Common myeloid progenitor, CD34-positive (primary cell): ENCODE measurements around the gene MIEF2.

ENCODE experiments used
- CTCF ChIA-PET: fragments of 350-600 bp; sonication (Branson Sonifier 250); formaldehyde crosslinking; loops from one replicate; lab custom pipeline; 2021; ENCODE audit warnings: antibody characterized with exemption; lab: Charles Lee
- POLR2A ChIA-PET: fragments of 350-600 bp; sonication (Branson Sonifier 250); formaldehyde crosslinking; loops from one replicate; lab custom pipeline; 2021; ENCODE audit warnings: antibody characterized with exemption; lab: Charles Lee
- DNase-seq, 3 donors: peaks; one replicate each; pipeline versions ENCODE4 v3.0.0 to v3.0.0-alpha.2; 2013
- H3K27ac ChIP-seq, 2 experiments: 1 replicate in 1 of 2; 2 replicates in 1 of 2; pipeline ENCODE4 v1.7.0; 2013; ENCODE audit warnings: inconsistent platforms in 2 of 2, low read length in 2 of 2, mild to moderate bottlenecking in 2 of 2, low read depth in 1 of 2, moderate library complexity in 1 of 2; ENCODE audit not compliant: severe bottlenecking in 2 of 2, insufficient read depth in 1 of 2, poor library complexity in 1 of 2
- H3K27me3 ChIP-seq, 5 experiments: replicated peaks in 2 of 5; 1 replicate in 3 of 5; 2 replicates in 2 of 5; pipeline versions ENCODE4 v1.6.1 to v1.7.0; 2013; ENCODE audit warnings: low read length in 4 of 5, mild to moderate bottlenecking in 2 of 5, moderate library complexity in 2 of 5, inconsistent platforms in 1 of 5; ENCODE audit not compliant: insufficient read depth in 5 of 5, control insufficient read depth in 4 of 5
- H3K36me3 ChIP-seq, 4 experiments: 1 replicate in 2 of 4; 2 replicates in 2 of 4; pipeline versions ENCODE4 v1.6.1 to v1.7.0; 2013; ENCODE audit warnings: low read length in 3 of 4, control low read depth in 1 of 4, mild to moderate bottlenecking in 1 of 4; ENCODE audit not compliant: control insufficient read depth in 4 of 4, insufficient read depth in 4 of 4
- H3K4me1 ChIP-seq, 4 experiments: 1 replicate in 3 of 4; 2 replicates in 1 of 4; pipeline versions ENCODE4 v1.6.1 to v1.7.1; 2013; ENCODE audit warnings: low read length in 3 of 4, mild to moderate bottlenecking in 3 of 4, control low read depth in 1 of 4, inconsistent platforms in 1 of 4, moderate library complexity in 1 of 4; ENCODE audit not compliant: control insufficient read depth in 4 of 4, insufficient read depth in 4 of 4; ENCODE audit errors: control extremely low read depth in 1 of 4
- H3K4me3 ChIP-seq, 7 experiments: 1 replicate in 4 of 7; 2 replicates in 3 of 7; pipeline versions ENCODE4 v1.5.1 to v1.7.0; 2013; ENCODE audit warnings: mild to moderate bottlenecking in 7 of 7, low read length in 6 of 7, moderate library complexity in 6 of 7, inconsistent platforms in 2 of 7, low read depth in 2 of 7, control low read depth in 1 of 7; ENCODE audit not compliant: insufficient read depth in 4 of 7, control insufficient read depth in 1 of 7; ENCODE audit errors: extremely low read depth in 1 of 7
- H3K9me3 ChIP-seq, 5 experiments: 1 replicate in 4 of 5; 2 replicates in 1 of 5; pipeline versions ENCODE4 v1.6.1 to v1.7.1; 2013; ENCODE audit warnings: low read length in 4 of 5, mild to moderate bottlenecking in 2 of 5, inconsistent platforms in 1 of 5, low read depth in 1 of 5, moderate library complexity in 1 of 5; ENCODE audit not compliant: control insufficient read depth in 4 of 5, insufficient read depth in 2 of 5; ENCODE audit errors: control extremely low read depth in 1 of 5
- WGBS: methylation state at CpG from one replicate; pipeline ENCODE4 v1.1.5; 2013; ENCODE audit not compliant: insufficient coverage; 5-methylcytosine and 5-hydroxymethylcytosine counted together

The MIEF2 gene

GRCh38 chr17:18254888-18255649 is 5.4 kb upstream of the MIEF2 start:
- Histone ChIP-seq H3K27ac (no peak overlapping the region), H3K4me1 (peaks cover 3 to 24% (median 20%) of the 10 kb centered on the region in 4 experiments), H3K36me3 (peaks cover 3 to 67% (median 56%) of the 10 kb centered on the region in 4 experiments), H3K4me3 (no peak overlapping the region), H3K27me3 (no peaks in the 10 kb centered on the region), H3K9me3 (no peaks in the 10 kb centered on the region)
- no peak for DNase-seq
- WGBS: 100% methylated on average over 7 of the region's 8 CpGs
- ChIA-PET CTCF (interaction anchor here (1.2 to 1.4 kb wide), 2 partner anchors 12 to 62 kb away, joined by 3 read pairs; no protein-coding TSS in a partner anchor), POLR2A (no interaction called here)

GRCh38 chr17:18256351-18256750 is 4.1 kb upstream of the MIEF2 start:
- no peak overlapping the region for H3K27ac ChIP-seq
- 93% methylated on average over 8 of the region's 11 CpGs for WGBS
- peaks cover 3 to 54% (median 46%) of the 10 kb centered on the region in 4 experiments for H3K36me3 ChIP-seq
- no peaks in the 10 kb centered on the region for H3K27me3 ChIP-seq
- H3K4me3 ChIP-seq: no peak overlapping the region
- ChIA-PET POLR2A (no interaction called here), CTCF (interaction anchor here (0.8 to 1.4 kb wide), 3 partner anchors 8 to 64 kb away, joined by 3 read pairs; no protein-coding TSS in a partner anchor)
- no peaks in the 10 kb centered on the region for H3K9me3 ChIP-seq
- no peak for DNase-seq
- peaks cover 3 to 32% (median 30%) of the 10 kb centered on the region in 4 experiments for H3K4me1 ChIP-seq

GRCh38 chr17:18256776-18257175 is 3.7 kb upstream of the MIEF2 start:
- Histone ChIP-seq H3K36me3 (peaks cover 3 to 50% (median 44%) of the 10 kb centered on the region in 4 experiments), H3K9me3 (no peaks in the 10 kb centered on the region), H3K27ac (peak overlapping the region in 1 of 2 experiments; percentile 55), H3K4me3 (peak overlapping the region in 3 of 7 experiments; percentile 85 to 87 (median 86)), H3K27me3 (no peaks in the 10 kb centered on the region), H3K4me1 (peaks cover 3 to 36% (median 34%) of the 10 kb centered on the region in 4 experiments)
- WGBS: 100% methylated on average over 6 of the region's 7 CpGs
- DNase-seq: no peak
- ChIA-PET CTCF (interaction anchor here (1.3 to 1.4 kb wide), 2 partner anchors 8 to 14 kb away, joined by 3 read pairs; no protein-coding TSS in a partner anchor), POLR2A (no interaction called here)

GRCh38 chr17:18257268-18257981 is 3.0 kb upstream of the MIEF2 start:
- ChIA-PET CTCF (interaction anchor here (1.3 kb wide), 1 partner anchor 9 kb away, joined by 3 read pairs; no protein-coding TSS in a partner anchor), POLR2A (interaction anchor here (1.6 kb wide), 1 partner anchor 13 kb away, joined by 3 read pairs; no protein-coding TSS in a partner anchor)
- DNase-seq: peak in 1 of 3 donors; percentile 30
- Histone ChIP-seq H3K4me1 (peaks cover 3 to 39% (median 37%) of the 10 kb centered on the region in 4 experiments), H3K4me3 (peak overlapping the region; percentile 72 to 92 (median 86)), H3K36me3 (peaks cover 3 to 44% (median 38%) of the 10 kb centered on the region in 4 experiments), H3K27ac (peak overlapping the region; percentile 77 to 87), H3K9me3 (no peaks in the 10 kb centered on the region), H3K27me3 (no peaks in the 10 kb centered on the region)
- 20% methylated on average over 14 of the region's 18 CpGs for WGBS

GRCh38 chr17:18257982-18258355 is 2.5 kb upstream of the MIEF2 start:
- H3K4me1 ChIP-seq: peaks cover 3 to 39% (median 37%) of the 10 kb centered on the region in 4 experiments
- no peaks in the 10 kb centered on the region for H3K9me3 ChIP-seq
- peak; percentile 39 to 76 (median 68) for DNase-seq
- H3K36me3 ChIP-seq: peaks cover 3 to 40% (median 35%) of the 10 kb centered on the region in 4 experiments
- no peaks in the 10 kb centered on the region for H3K27me3 ChIP-seq
- H3K27ac ChIP-seq: peak overlapping the region; percentile 77 to 87
- H3K4me3 ChIP-seq: peak overlapping the region; percentile 72 to 92 (median 86)
- WGBS: 0% methylated on average over 9 of the region's 16 CpGs
- ChIA-PET POLR2A (interaction anchor here (1.6 kb wide), 1 partner anchor 12 kb away, joined by 3 read pairs; no protein-coding TSS in a partner anchor), CTCF (no interaction called here)

GRCh38 chr17:18258356-18259038 is 2.0 kb upstream of the MIEF2 start, which contains the start of gene FLII:
TSS of gene FLII (minus strand) at chr17:18258738. CDS start at chr17:18258690, 48 bp downstream.
- peaks cover 3 to 39% (median 37%) of the 10 kb centered on the region in 4 experiments for H3K4me1 ChIP-seq
- H3K27me3 ChIP-seq: no peaks in the 10 kb centered on the region
- H3K4me3 ChIP-seq: peak within 1 kb of the TSS; percentile 72 to 92 (median 86)
- WGBS: 2% methylated on average over 56 of the region's 71 CpGs
- H3K27ac ChIP-seq: peak within 1 kb of the TSS; percentile 77 to 87
- CTCF ChIA-PET: no interaction called here
- POLR2A ChIA-PET: interaction anchor here (0.9 to 1.6 kb wide), 2 partner anchors 12 to 54 kb away, joined by 3 read pairs; no protein-coding TSS in a partner anchor
- H3K9me3 ChIP-seq: no peaks in the 10 kb centered on the region
- peak in 2 of 3 donors; percentile 27 to 60 for DNase-seq
- peaks cover 3 to 40% (median 32%) of the 10 kb centered on the region in 4 experiments for H3K36me3 ChIP-seq
